Natural killer cell (primary cell): ENCODE measurements around the gene NAE1. TPM values are rescaled to one million over a fixed set of nuclear protein-coding genes. Genes with fewer than 3 reads are reported as not detected.

Experiments used
- ATAC-seq, 3 donors: fragments of 150-1000 bp in 2 of 3; fragments of 200-7000 bp in 1 of 3; cut with Tn5 transposase; 1 replicate in 1 of 3; 2 replicates in 2 of 3; pipeline ENCODE4 v1.10.0; 2021; ENCODE audit warnings: mild to moderate bottlenecking in 2 of 3, moderate library complexity in 2 of 3
- DNase-seq, 2 donors: peaks; one replicate each; pipeline versions ENCODE4 v3.0.0 to v3.0.0-alpha.2; 2013 to 2021; ENCODE audit warnings: mixed read lengths in 1 of 2
- H3K27ac ChIP-seq: one replicate; pipeline ENCODE4 v1.5.1; 2013; ENCODE audit warnings: mild to moderate bottlenecking, low read length
- H3K27me3 ChIP-seq: one replicate; pipeline ENCODE4 v1.6.1; 2013; ENCODE audit warnings: low read length; ENCODE audit not compliant: control insufficient read depth, insufficient read depth
- H3K36me3 ChIP-seq: one replicate; pipeline ENCODE4 v1.6.1; 2013; ENCODE audit warnings: low read length; ENCODE audit not compliant: control insufficient read depth, insufficient read depth
- H3K4me1 ChIP-seq: one replicate; pipeline ENCODE4 v1.6.1; 2013; ENCODE audit warnings: low read length; ENCODE audit not compliant: control insufficient read depth, insufficient read depth
- H3K4me3 ChIP-seq: one replicate; pipeline ENCODE4 v1.5.1; 2013; ENCODE audit warnings: low read length
- H3K9me3 ChIP-seq: one replicate; pipeline ENCODE4 v1.6.1; 2013; ENCODE audit warnings: low read length; ENCODE audit not compliant: control insufficient read depth, insufficient read depth
- H3K27ac Mint-ChIP-seq, 2 donors: one replicate each; pipeline ENCODE4 v1.8.0; 2022; ENCODE audit warnings: mild to moderate bottlenecking in 2 of 2, mixed read lengths in 2 of 2, moderate library complexity in 1 of 2
- H3K27me3 Mint-ChIP-seq, 2 donors: one replicate each; pipeline ENCODE4 v1.8.0; 2022; ENCODE audit warnings: low read depth in 2 of 2, mixed read lengths in 2 of 2
- H3K36me3 Mint-ChIP-seq: one replicate; pipeline ENCODE4 v1.8.0; 2022; ENCODE audit warnings: mixed read lengths
- H3K4me1 Mint-ChIP-seq, 2 donors: one replicate each; pipeline ENCODE4 v1.8.0; 2022; ENCODE audit warnings: mixed read lengths in 2 of 2
- H3K4me3 Mint-ChIP-seq: one replicate; pipeline ENCODE4 v1.8.0; 2022; ENCODE audit warnings: mild to moderate bottlenecking, moderate library complexity, mixed read lengths
- H3K9me3 Mint-ChIP-seq, 2 donors: one replicate each; pipeline ENCODE4 v1.8.0; 2022; ENCODE audit warnings: mixed read lengths in 2 of 2
- CTCF ChIP-seq: fragments of 200-600 bp; IDR thresholded peaks from one replicate; pipeline ENCODE4 v1.8.0; 2022; ENCODE audit warnings: antibody characterized with exemption
- WGBS: methylation state at CpG from one replicate; pipeline ENCODE4 v1.1.7; 2013; ENCODE audit warnings: missing lambda C conversion rate; ENCODE audit not compliant: insufficient coverage; 5-methylcytosine and 5-hydroxymethylcytosine counted together
- intact Hi-C: fragments of 100-400 bp; cut with micrococcal nuclease; formaldehyde crosslinking; loops from one replicate; pipeline ENCODE4 v1.14.2; 2022
- total RNA-seq, 4 donors: library from RNA; stranded (reverse); fragments of 120-200 nt in 1 of 4; gene quantifications; one replicate each; pipeline versions ENCODE4 v1.2.3 to v1.2.4, GENCODE V29; 2013 to 2022

NAE1 gene
- total RNA-seq, 3 donors from 2014 or later (not counting 1 experiment from before 2014, with no cell fraction given) = 77.3 to 97.0 (median 78.5) TPM

GRCh38 chr16:66873685-66874055 lies 42.9 kb upstream of the NAE1 start:
- Mint-ChIP-seq H3K27me3 (no peaks in the 10 kb centered on the region), H3K4me3 (peak overlapping the region; percentile 96), H3K36me3 (no peaks in the 10 kb centered on the region), H3K4me1 (peaks cover 29 to 40% of the 10 kb centered on the region in 2 donors), H3K27ac (peak overlapping the region; percentile 88 to 94), H3K9me3 (no peaks in the 10 kb centered on the region)
- ATAC-seq (no peak), DNase-seq (no peak)
- no peaks in the 10 kb centered on the region for H3K9me3 ChIP-seq
- H3K4me3 ChIP-seq = no peak overlapping the region
- H3K27me3 ChIP-seq = no peaks in the 10 kb centered on the region
- peak overlapping the region; percentile 54 for H3K27ac ChIP-seq
- peaks cover 40% of the 10 kb centered on the region for H3K4me1 ChIP-seq
- TF ChIP-seq CTCF = no peak
- intact Hi-C loops = loop anchor here (5.0 to 10.0 kb wide), 2 partner anchors 146 to 269 kb away; partner anchors contain the start of gene CMTM3
- H3K36me3 ChIP-seq = no peaks in the 10 kb centered on the region

GRCh38 chr16:66872943-66873684 lies 42.3 kb upstream of the NAE1 start:
- Mint-ChIP-seq H3K36me3 (no peaks in the 10 kb centered on the region), H3K9me3 (no peaks in the 10 kb centered on the region), H3K4me1 (peaks cover 24 to 40% of the 10 kb centered on the region in 2 donors), H3K27me3 (no peaks in the 10 kb centered on the region), H3K4me3 (peak overlapping the region; percentile 96), H3K27ac (peak overlapping the region; percentile 88 to 94)
- peak; percentile 75 for TF ChIP-seq CTCF
- H3K4me1 ChIP-seq = peaks cover 36% of the 10 kb centered on the region
- 2% methylated on average over 39 of the region's 39 CpGs for WGBS
- no peaks in the 10 kb centered on the region for H3K27me3 ChIP-seq
- no peaks in the 10 kb centered on the region for H3K36me3 ChIP-seq
- H3K27ac ChIP-seq = peak overlapping the region; percentile 54
- no peaks in the 10 kb centered on the region for H3K9me3 ChIP-seq
- intact Hi-C loops = loop anchor here (5.0 to 10.0 kb wide), 2 partner anchors 146 to 268 kb away; partner anchors contain the start of gene CMTM3
- DNase-seq (peak; percentile 85 to 94), ATAC-seq (peak; percentile 81 to 94 (median 87))
- peak overlapping the region; percentile 39 for H3K4me3 ChIP-seq

GRCh38 chr16:66872559-66872942 lies 41.8 kb upstream of the NAE1 start:
- no peaks in the 10 kb centered on the region for H3K9me3 Mint-ChIP-seq
- ATAC-seq (no peak), DNase-seq (no peak)
- no peaks in the 10 kb centered on the region for H3K27me3 ChIP-seq
- H3K36me3 ChIP-seq = no peaks in the 10 kb centered on the region
- H3K4me1 Mint-ChIP-seq = peaks cover 24 to 41% of the 10 kb centered on the region in 2 donors
- 39% methylated on average over 4 of the region's 4 CpGs for WGBS
- intact Hi-C loops = loop anchor here (5.0 to 10.0 kb wide), 2 partner anchors 145 to 268 kb away; partner anchors contain the start of gene CMTM3
- peak overlapping the region; percentile 39 for H3K4me3 ChIP-seq
- H3K36me3 Mint-ChIP-seq = no peaks in the 10 kb centered on the region
- no peaks in the 10 kb centered on the region for H3K9me3 ChIP-seq
- H3K27me3 Mint-ChIP-seq = no peaks in the 10 kb centered on the region
- peak overlapping the region; percentile 88 to 94 for H3K27ac Mint-ChIP-seq
- peak overlapping the region; percentile 96 for H3K4me3 Mint-ChIP-seq
- H3K4me1 ChIP-seq = peaks cover 39% of the 10 kb centered on the region
- no peak for TF ChIP-seq CTCF
- peak overlapping the region; percentile 54 for H3K27ac ChIP-seq
